ENCODE measurements around the gene GLIS2. TPM values are rescaled to one million over a fixed set of nuclear protein-coding genes. Genes with fewer than 3 reads are reported as not detected.

Gene GLIS2
- total RNA-seq (2022; extraction: Qiagen RNA extraction), result 16.9 to 25.1 TPM (median 24.2 TPM) in 5 replicates

DNA sequence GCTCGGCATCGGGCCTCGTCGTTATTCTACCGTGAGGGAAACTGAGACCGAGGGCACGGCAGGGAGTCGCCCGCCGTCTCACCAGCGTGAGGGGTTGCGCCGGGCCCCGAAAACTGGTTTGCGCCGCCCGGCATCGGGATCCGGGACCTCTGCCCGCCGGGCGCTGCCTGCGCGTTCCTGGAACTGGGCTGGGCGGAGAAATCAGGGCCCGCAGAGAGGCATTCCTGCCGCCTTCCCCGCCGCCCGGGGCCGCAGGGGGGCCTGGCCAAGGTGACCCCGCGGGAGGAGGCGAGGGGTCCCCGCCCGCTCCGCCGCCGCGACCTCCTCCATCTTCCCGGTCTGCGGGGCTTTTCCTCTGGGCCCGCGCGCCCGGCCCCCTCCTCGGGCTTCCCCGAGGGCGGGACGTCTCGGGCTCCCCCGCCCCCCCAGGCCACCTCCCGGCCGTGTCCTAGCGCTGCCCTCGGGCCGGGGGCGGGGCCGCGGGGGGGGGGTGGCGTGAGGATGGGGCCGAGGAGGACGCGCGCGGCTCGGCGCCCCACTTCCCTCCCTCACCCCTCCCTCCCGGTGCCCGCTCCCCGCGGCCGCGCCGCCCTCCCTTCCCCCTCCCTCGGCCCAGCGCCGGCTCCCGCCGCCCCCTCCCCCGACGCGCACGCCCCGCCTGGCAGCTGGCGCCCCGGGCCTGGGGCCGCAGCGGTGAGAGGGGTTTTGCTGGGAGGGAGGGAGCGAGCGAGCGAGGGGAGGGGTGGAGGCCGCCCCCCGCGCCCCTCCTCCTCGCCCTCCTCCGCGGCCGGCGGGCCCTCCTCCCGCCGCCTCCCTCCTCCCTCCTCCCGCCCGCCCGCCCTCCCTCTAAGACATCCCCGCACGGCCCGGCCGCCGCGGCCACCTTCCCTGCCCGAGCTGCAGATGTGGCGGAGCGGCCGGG, at the start of gene GLIS2:
Gene GLIS2, plus strand, starts transcription at position 882 of the 922 bp plus-strand sequence. CDS start 16,214 bp downstream, outside the sequence.

DNA sequence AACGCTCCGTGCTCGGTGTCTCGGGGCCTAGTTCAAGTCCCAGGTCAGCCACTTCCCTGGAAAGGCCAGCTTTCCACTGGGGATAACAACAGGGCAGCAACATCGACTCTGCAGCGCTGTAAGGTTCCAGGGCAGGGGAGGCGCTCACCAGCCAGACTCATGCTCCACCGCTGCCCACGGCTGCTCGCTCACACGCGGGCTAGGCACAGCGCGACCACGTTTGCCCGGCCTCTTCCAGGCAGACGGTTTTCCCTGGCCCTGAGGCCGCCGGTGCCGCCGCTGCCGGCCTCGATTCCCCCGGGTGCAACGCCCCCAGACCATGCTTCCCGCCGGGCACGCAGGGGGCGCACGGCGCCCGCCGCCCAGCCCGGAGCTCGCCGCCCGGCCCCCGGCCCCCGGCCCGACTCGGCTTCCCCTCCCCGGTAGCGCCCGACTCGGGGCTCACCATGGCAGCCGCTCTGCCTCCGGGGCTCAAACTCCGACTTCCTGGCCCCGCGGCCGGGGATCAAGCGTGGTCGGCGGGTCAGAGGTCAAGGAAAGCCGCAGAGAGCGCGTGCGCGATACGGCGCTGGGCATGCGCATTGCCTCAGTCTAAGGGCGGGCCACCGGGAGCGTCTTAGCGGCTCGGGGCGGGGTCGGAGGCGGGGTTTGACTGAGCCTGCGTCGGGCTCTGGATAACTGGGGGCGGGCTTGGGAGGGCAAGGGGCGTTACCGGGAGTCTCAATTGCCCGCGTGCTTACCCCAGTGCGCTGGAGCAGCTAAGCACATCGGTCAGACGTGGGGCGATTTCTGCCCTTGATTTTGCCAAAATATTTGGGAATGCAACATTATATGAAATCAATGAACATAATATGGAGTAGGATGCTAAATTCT, 35.2 kb downstream of the GLIS2 start, which contains the start of gene PAM16:
Gene PAM16, minus strand, starts transcription at position 535 of the 873 bp plus-strand sequence. Its CDS starts 87 bp downstream, at position 448.

DNA sequence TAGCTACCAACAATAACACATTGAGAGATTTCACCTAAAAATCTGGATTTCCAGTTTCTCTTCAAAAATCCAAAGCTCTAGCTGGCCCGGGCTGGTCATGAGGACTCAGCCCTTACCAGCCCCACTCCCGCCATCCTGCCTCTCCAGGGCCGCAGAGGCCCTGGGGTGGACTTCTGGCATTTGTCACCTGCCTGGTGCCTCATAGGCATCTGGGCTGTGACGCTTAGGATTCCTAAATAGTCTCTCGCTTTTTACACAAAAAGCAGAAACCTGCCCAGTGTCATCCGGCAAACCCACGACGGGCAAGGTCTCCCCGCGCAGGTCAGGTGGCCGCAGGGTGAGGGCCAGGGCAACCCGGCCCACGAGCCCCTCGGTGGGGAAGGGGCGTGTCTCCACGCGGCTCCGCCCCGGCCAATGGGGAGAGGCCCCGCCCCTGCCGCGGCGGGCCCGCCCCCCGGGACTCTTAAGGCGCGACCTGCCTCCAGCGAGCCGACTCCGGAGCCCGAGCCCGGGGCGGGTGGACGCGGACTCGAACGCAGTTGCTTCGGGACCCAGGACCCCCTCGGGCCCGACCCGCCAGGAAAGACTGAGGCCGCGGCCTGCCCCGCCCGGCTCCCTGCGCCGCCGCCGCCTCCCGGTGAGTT, 55.6 kb downstream of the GLIS2 start, which contains the start of gene VASN:
Gene VASN, plus strand, starts transcription at position 492 of the 644 bp plus-strand sequence. CDS start 9,030 bp downstream, outside the sequence.

Other genes with a start within 250 kb of the GLIS2 start
- gene ADCY9, start 199.6 kb upstream of the GLIS2 start, total RNA-seq (2022; extraction: Qiagen RNA extraction), result 5.1 to 9.7 TPM (median 8.3 TPM) in 5 replicates
- gene SRL, start 74.0 kb upstream of the GLIS2 start, total RNA-seq (2022; extraction: Qiagen RNA extraction), result 0.04 to 0.08 TPM (median 0.07 TPM) in 5 replicates
- 12.0 to 21.1 TPM (median 18.7 TPM) in 5 replicates for gene TFAP4, start 43.0 kb upstream of the GLIS2 start, total RNA-seq (2022; extraction: Qiagen RNA extraction)
- 52.2 to 69.8 TPM (median 60.4 TPM) in 5 replicates for gene PAM16, start 35.3 kb downstream of the GLIS2 start, total RNA-seq (2022; extraction: Qiagen RNA extraction)
- gene VASN, start 55.8 kb downstream of the GLIS2 start, total RNA-seq (2022; extraction: Qiagen RNA extraction), result 3.6 to 6.2 TPM (median 5.6 TPM) in 5 replicates
- gene CORO7, start 100.5 kb downstream of the GLIS2 start, total RNA-seq (2022; extraction: Qiagen RNA extraction), result 12.8 to 21.2 TPM (median 16.7 TPM) in 5 replicates
- gene DNAJA3, start 109.8 kb downstream of the GLIS2 start, total RNA-seq (2022; extraction: Qiagen RNA extraction), result 54.1 to 71.4 TPM (median 68.1 TPM) in 5 replicates
- 42.7 to 48.5 TPM (median 45.8 TPM) in 5 replicates for gene NMRAL1, start 158.6 kb downstream of the GLIS2 start, total RNA-seq (2022; extraction: Qiagen RNA extraction)
- 63.5 to 74.6 TPM (median 71.9 TPM) in 5 replicates for gene HMOX2, start 160.3 kb downstream of the GLIS2 start, total RNA-seq (2022; extraction: Qiagen RNA extraction)
- gene CDIP1, start 222.7 kb downstream of the GLIS2 start, total RNA-seq (2022; extraction: Qiagen RNA extraction), result 12.5 to 15.7 TPM (median 14.8 TPM) in 5 replicates
- gene C16orf96, start 240.3 kb downstream of the GLIS2 start, total RNA-seq (2022; extraction: Qiagen RNA extraction), result 0.04 to 0.06 TPM (median 0.06 TPM) in 5 replicates

Data from A549 treated with dexamethasone at 1 μM for 4 hours (cell line).